H9 (cell line): ENCODE data around the gene DCTN5. TPM values are rescaled to one million over a fixed set of nuclear protein-coding genes. Genes with fewer than 3 reads are reported as not detected.
A peak's percentile ranks its signal among the peaks of the same experiment; 100 is the strongest.

Experiments
- DNase-seq: peaks from one replicate; pipeline ENCODE4 v3.0.0-alpha.2; 2017
- H2AFZ ChIP-seq: one replicate; pipeline ENCODE4 v1.6.1; 2013; ENCODE audit warnings: mild to moderate bottlenecking, low read length, control low read depth, moderate library complexity
- H2AK5ac ChIP-seq: 2 replicates; pipeline ENCODE4 v1.6.1; 2013; ENCODE audit warnings: low read length, control low read depth, mixed read lengths; ENCODE audit not compliant: insufficient read length
- H2BK120ac ChIP-seq: one replicate; pipeline ENCODE4 v1.6.1; 2013; ENCODE audit warnings: low read depth, mild to moderate bottlenecking, low read length, control low read depth, inconsistent platforms; ENCODE audit not compliant: poor library complexity, severe bottlenecking
- H2BK12ac ChIP-seq: 2 replicates; pipeline ENCODE4 v1.6.1; 2013; ENCODE audit warnings: low read length, control low read depth, mixed read lengths, low read depth; ENCODE audit not compliant: insufficient read length
- H2BK15ac ChIP-seq: 2 replicates; pipeline ENCODE4 v1.6.1; 2013; ENCODE audit warnings: low read depth, low read length, control low read depth
- H2BK20ac ChIP-seq: one replicate; pipeline ENCODE4 v1.6.1; 2013; ENCODE audit warnings: low read depth, mild to moderate bottlenecking, low read length, control low read depth, inconsistent platforms; ENCODE audit not compliant: poor library complexity, severe bottlenecking
- H2BK5ac ChIP-seq: 2 replicates; pipeline ENCODE4 v1.6.1; 2013; ENCODE audit warnings: low read length, control low read depth, mixed read lengths; ENCODE audit not compliant: insufficient read length
- H3K14ac ChIP-seq: 2 replicates; pipeline ENCODE4 v1.6.1; 2013; ENCODE audit warnings: low read length, control low read depth; ENCODE audit not compliant: insufficient read depth
- H3K18ac ChIP-seq: 2 replicates; pipeline ENCODE4 v1.6.1; 2013; ENCODE audit warnings: low read depth, mild to moderate bottlenecking, mixed read lengths, low read length, control low read depth; ENCODE audit not compliant: insufficient read length
- H3K23ac ChIP-seq: 2 replicates; pipeline ENCODE4 v1.6.1; 2013; ENCODE audit warnings: low read length, control low read depth, mixed read lengths, low read depth; ENCODE audit not compliant: insufficient read length
- H3K23me2 ChIP-seq: 2 replicates; pipeline ENCODE4 v1.6.1; 2013; ENCODE audit warnings: low read depth, mild to moderate bottlenecking, mixed read lengths, low read length, control low read depth; ENCODE audit not compliant: insufficient read length, poor library complexity, severe bottlenecking
- H3K27ac ChIP-seq: 2 replicates; pipeline ENCODE4 v1.5.1; 2013; ENCODE audit warnings: low read length, control low read depth, mixed read lengths, low read depth; ENCODE audit not compliant: insufficient read length
- H3K27me3 ChIP-seq: 2 replicates; pipeline ENCODE4 v1.6.1; 2013; ENCODE audit warnings: low read length, control low read depth, inconsistent platforms; ENCODE audit not compliant: insufficient read depth
- H3K4ac ChIP-seq: 2 replicates; pipeline ENCODE4 v1.6.1; 2013; ENCODE audit warnings: low read depth, mild to moderate bottlenecking, control low read depth, inconsistent platforms, low read length, moderate library complexity
- H3K4me1 ChIP-seq: 2 replicates; pipeline ENCODE4 v1.6.1; 2013; ENCODE audit warnings: low read length, control low read depth, inconsistent platforms; ENCODE audit not compliant: insufficient read depth
- H3K4me2 ChIP-seq: 2 replicates; pipeline ENCODE4 v1.6.1; 2013; ENCODE audit warnings: low read length, control low read depth, mixed read lengths; ENCODE audit not compliant: insufficient read length, insufficient read depth
- H3K56ac ChIP-seq: 2 replicates; pipeline ENCODE4 v1.6.1; 2013; ENCODE audit warnings: low read depth, mild to moderate bottlenecking, mixed read lengths, low read length, control low read depth; ENCODE audit not compliant: insufficient read length
- H3K79me1 ChIP-seq: 2 replicates; pipeline ENCODE4 v1.6.1; 2013; ENCODE audit warnings: low read depth, mild to moderate bottlenecking, moderate library complexity, low read length, control low read depth, inconsistent platforms; ENCODE audit not compliant: insufficient read depth, poor library complexity, severe bottlenecking
- H3K79me2 ChIP-seq: 2 replicates; pipeline ENCODE4 v1.6.1; 2013; ENCODE audit warnings: low read length, control low read depth, inconsistent platforms; ENCODE audit not compliant: insufficient read depth
- H3K9ac ChIP-seq: 2 replicates; pipeline ENCODE4 v1.6.1; 2013; ENCODE audit warnings: low read length, control low read depth, mixed read lengths; ENCODE audit not compliant: insufficient read length; ENCODE audit errors: extremely low read depth
- H3K9me3 ChIP-seq: one replicate; pipeline ENCODE4 v1.6.1; 2013; ENCODE audit warnings: low read depth, low read length, inconsistent platforms; ENCODE audit not compliant: control insufficient read depth
- H3T11ph ChIP-seq: one replicate; pipeline ENCODE4 v1.6.1; 2013; ENCODE audit warnings: mild to moderate bottlenecking, low read length, control low read depth, inconsistent platforms
- H4K20me1 ChIP-seq: one replicate; pipeline ENCODE4 v1.6.1; 2013; ENCODE audit not compliant: control insufficient read depth, insufficient read length, insufficient read depth
- H4K5ac ChIP-seq: 2 replicates; pipeline ENCODE4 v1.6.1; 2013; ENCODE audit warnings: low read depth, mild to moderate bottlenecking, mixed read lengths, low read length, control low read depth; ENCODE audit not compliant: insufficient read length
- H4K8ac ChIP-seq: replicated peaks from 2 replicates; pipeline ENCODE4 v1.6.1; 2013; ENCODE audit warnings: low read length, control low read depth, mixed read lengths, low read depth; ENCODE audit not compliant: insufficient read length
- H4K91ac ChIP-seq: 2 replicates; pipeline ENCODE4 v1.6.1; 2013; ENCODE audit warnings: low read depth, mild to moderate bottlenecking, moderate library complexity, mixed read lengths, low read length, control low read depth; ENCODE audit not compliant: insufficient read length
- H3K27ac Mint-ChIP-seq, 3 experiments: 2 replicates in 2 of 3; 3 replicates in 1 of 3; pipeline ENCODE4 v1.8.0; 2020 to 2021; ENCODE audit warnings: mixed read lengths in 3 of 3, mild to moderate bottlenecking in 1 of 3, moderate library complexity in 1 of 3
- H3K27me3 Mint-ChIP-seq: 2 replicates; pipeline ENCODE4 v1.8.0; 2021; ENCODE audit warnings: low read depth, mild to moderate bottlenecking, moderate library complexity, mixed read lengths
- H3K36me3 Mint-ChIP-seq, 3 experiments: 2 replicates in 2 of 3; 3 replicates in 1 of 3; pipeline ENCODE4 v1.8.0; 2020 to 2021; ENCODE audit warnings: low read depth in 3 of 3, mixed read lengths in 3 of 3; ENCODE audit not compliant: insufficient read depth in 1 of 3
- H3K4me1 Mint-ChIP-seq, 2 experiments: 2 replicates each; pipeline ENCODE4 v1.8.0; 2020; ENCODE audit warnings: mixed read lengths in 2 of 2
- H3K4me3 Mint-ChIP-seq, 2 experiments: 2 replicates in 1 of 2; 3 replicates in 1 of 2; pipeline ENCODE4 v1.8.0; 2020 to 2021; ENCODE audit warnings: mild to moderate bottlenecking in 2 of 2, mixed read lengths in 2 of 2, moderate library complexity in 1 of 2
- H3K9me3 Mint-ChIP-seq, 2 experiments: 2 replicates in 1 of 2; 3 replicates in 1 of 2; pipeline ENCODE4 v1.8.0; 2020; ENCODE audit warnings: mild to moderate bottlenecking in 2 of 2, mixed read lengths in 2 of 2, moderate library complexity in 1 of 2
- CTCF ChIP-seq: fragments of 200-600 bp; sonication (generic); conservative IDR thresholded peaks from 3 replicates; pipeline ENCODE4 v1.8.0; 2021; ENCODE audit warnings: antibody characterized with exemption, mild to moderate bottlenecking
- WGBS: extraction: QIAGEN DNeasy Blood & Tissue Kit; methylation state at CpG from one replicate; pipeline ENCODE4 v1.1.7; 2013; ENCODE audit warnings: missing lambda C conversion rate, low lambda C conversion rate, mixed read lengths; ENCODE audit not compliant: insufficient read length; ENCODE audit errors: extremely low coverage; 5-methylcytosine and 5-hydroxymethylcytosine counted together
- total RNA-seq: library from RNA; stranded (reverse); gene quantifications from 2 replicates; pipeline ENCODE4 v1.2.1, GENCODE V29; 2021

DCTN5 gene
- total RNA-seq, 1 experiment from 2014 or later = 114 TPM

- Histone ChIP-seq H2BK5ac (no peak overlapping the region), H4K8ac (no peak overlapping the region), H3K79me1 (no peaks in the 10 kb centered on the region), H3K56ac (no peak overlapping the region), H3K23me2 (no peaks in the 10 kb centered on the region), H3K14ac (no peak overlapping the region), H2BK15ac (no peak overlapping the region), H2BK20ac (no peak overlapping the region), H2AFZ (no peak overlapping the region), H4K5ac (no peak overlapping the region), H3K23ac (no peak overlapping the region), H3K4me1 (no peaks in the 10 kb centered on the region), H2AK5ac (no peak overlapping the region), H2BK12ac (no peak overlapping the region), H3K4me2 (no peak overlapping the region), H3K27ac (no peak overlapping the region), H4K20me1 (no peaks in the 10 kb centered on the region), H3K4ac (no peak overlapping the region), H3K9me3 (peaks cover 5% of the 10 kb centered on the region), H3K27me3 (no peaks in the 10 kb centered on the region), H3K79me2 (no peaks in the 10 kb centered on the region), H2BK120ac (no peak overlapping the region), H3K18ac (no peak overlapping the region), H4K91ac (no peak overlapping the region), H3K9ac (no peak overlapping the region), H3T11ph (no peak overlapping the region)
- Mint-ChIP-seq H3K4me1 (peaks cover 11 to 13% of the 10 kb centered on the region in 2 experiments), H3K9me3 (peaks cover 10 to 13% of the 10 kb centered on the region in 2 experiments), H3K36me3 (peaks cover 4 to 26% (median 7%) of the 10 kb centered on the region in 3 experiments), H3K4me3 (no peak overlapping the region), H3K27me3 (peaks cover 17% of the 10 kb centered on the region), H3K27ac (peak overlapping the region in 1 of 3 experiments; percentile 1; a peak in 1 of 7 replicates)
- WGBS = no CpG with 5 or more reads among the region's 22 CpGs
- no peak for TF ChIP-seq CTCF
- DNase-seq = no peak
Observed at GRCh38 chr16:23704772-23705516, 63.7 kb downstream of the DCTN5 start.
